Neural progenitor cell (in vitro differentiated cells): Measurements from ENCODE around the gene CALB2. TPM values are rescaled to one million over a fixed set of nuclear protein-coding genes. Genes with fewer than 3 reads are reported as not detected.
A peak's percentile ranks its signal among the peaks of the same experiment; 100 is the strongest.

ENCODE experiments used
- DNase-seq: peaks from one replicate; pipeline ENCODE4 v3.0.0-alpha.2; 2016; ENCODE audit warnings: low spot score
- H2AFZ ChIP-seq: fragments of 200-600 bp; sonication (generic); replicated peaks from 2 replicates; pipeline ENCODE4 v1.6.1; 2016; ENCODE audit warnings: antibody characterized with exemption
- H3F3A ChIP-seq: fragments of 200-600 bp; sonication (generic); 2 replicates; pipeline ENCODE4 v1.6.1; 2016; ENCODE audit warnings: antibody characterized with exemption, low read depth
- H3K27ac ChIP-seq: fragments of 200-600 bp; sonication (generic); 2 replicates; pipeline ENCODE4 v1.5.1; 2016; ENCODE audit warnings: mild to moderate bottlenecking
- H3K27me3 ChIP-seq: fragments of 200-600 bp; sonication (generic); 2 replicates; pipeline ENCODE4 v1.6.1; 2016; ENCODE audit warnings: mild to moderate bottlenecking, moderate library complexity
- H3K36me3 ChIP-seq: fragments of 200-600 bp; sonication (generic); 2 replicates; pipeline ENCODE4 v1.5.1; 2016
- H3K4me1 ChIP-seq: fragments of 200-600 bp; sonication (generic); 2 replicates; pipeline ENCODE4 v1.6.1; 2016; ENCODE audit warnings: mixed run types
- H3K4me2 ChIP-seq: fragments of 200-600 bp; sonication (generic); 2 replicates; pipeline ENCODE4 v1.6.1; 2016
- H3K4me3 ChIP-seq: fragments of 200-600 bp; sonication (generic); 2 replicates; pipeline ENCODE4 v1.5.1; 2016
- H3K79me2 ChIP-seq: fragments of 200-600 bp; sonication (generic); 2 replicates; pipeline ENCODE4 v1.6.1; 2016; ENCODE audit warnings: low read depth
- H3K9ac ChIP-seq: fragments of 200-600 bp; sonication (generic); 2 replicates; pipeline ENCODE4 v1.6.1; 2016
- H3K9me3 ChIP-seq: fragments of 200-600 bp; sonication (generic); 2 replicates; pipeline ENCODE4 v1.5.1; 2016; ENCODE audit warnings: low read depth
- H4K20me1 ChIP-seq: fragments of 200-600 bp; sonication (generic); 2 replicates; pipeline ENCODE4 v1.6.1; 2016; ENCODE audit warnings: low read depth
- H3K27ac Mint-ChIP-seq: 3 replicates; pipeline ENCODE4 v1.8.0; 2021; ENCODE audit warnings: mixed read lengths
- H3K27me3 Mint-ChIP-seq: 2 replicates; pipeline ENCODE4 v1.8.0; 2022; ENCODE audit warnings: low read depth, mild to moderate bottlenecking, inconsistent platforms, moderate library complexity, mixed read lengths; ENCODE audit not compliant: insufficient read depth
- H3K36me3 Mint-ChIP-seq: 3 replicates; pipeline ENCODE4 v1.8.0; 2021; ENCODE audit warnings: mixed read lengths
- H3K4me1 Mint-ChIP-seq: 3 replicates; pipeline ENCODE4 v1.8.0; 2021; ENCODE audit warnings: mixed read lengths
- H3K4me3 Mint-ChIP-seq: 3 replicates; pipeline ENCODE4 v1.8.0; 2021; ENCODE audit warnings: mild to moderate bottlenecking, moderate library complexity, mixed read lengths
- H3K9me3 Mint-ChIP-seq: 3 replicates; pipeline ENCODE4 v1.8.0; 2020; ENCODE audit warnings: mixed read lengths
- EZH2 ChIP-seq: fragments of 200-600 bp; sonication (generic); IDR thresholded peaks from 2 replicates; pipeline ENCODE4 v1.6.1; 2017; ENCODE audit warnings: antibody characterized with exemption, mild to moderate bottlenecking, moderate library complexity
- EZH2phosphoT487 ChIP-seq: fragments of 200-600 bp; sonication (generic); IDR thresholded peaks from 2 replicates; pipeline ENCODE4 v1.6.1; 2017; ENCODE audit warnings: antibody characterized with exemption
- total RNA-seq: library from RNA; depleted of rRNA; stranded (reverse); fragments of >200 nt; gene quantifications from 2 replicates; pipeline ENCODE4 v1.2.3, GENCODE V29; 2015; ENCODE audit warnings: low replicate concordance
- TF ChIP-seq, protein P1 (sequence below): fragments of 200-600 bp; sonication (generic); IDR thresholded peaks from 2 replicates; pipeline ENCODE4 v1.5.1; 2017; ENCODE audit warnings: antibody characterized with exemption, mild to moderate bottlenecking

CALB2 gene
- total RNA-seq, 1 donor from 2014 or later, result not detected

DNA sequence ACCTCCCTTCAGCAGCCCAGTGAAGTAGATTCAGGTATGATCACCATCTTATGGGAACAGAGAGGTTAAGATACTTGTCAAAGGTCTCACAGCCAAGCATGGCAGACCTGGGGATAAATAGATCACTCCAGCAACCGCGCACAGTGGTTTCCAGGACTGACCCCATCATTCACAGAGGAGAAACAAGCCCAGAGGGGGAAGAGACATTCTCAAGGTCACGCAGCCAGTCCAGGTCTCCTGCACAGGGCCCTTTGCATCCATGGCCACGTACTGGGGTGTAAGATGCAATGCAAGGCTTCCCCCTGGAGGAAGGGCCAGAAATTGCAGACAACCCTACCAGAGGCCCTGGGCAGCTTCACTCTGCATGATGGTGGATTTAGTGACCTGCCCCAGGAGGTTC is 63.4 kb downstream of the CALB2 start:
- Mint-ChIP-seq H3K9me3 (peaks cover 8% of the 10 kb centered on the region), H3K36me3 (peaks cover 2% of the 10 kb centered on the region), H3K27ac (no peak overlapping the region), H3K4me3 (no peak overlapping the region), H3K27me3 (peaks cover 30% of the 10 kb centered on the region), H3K4me1 (peaks cover 10% of the 10 kb centered on the region)
- no peak for TF ChIP-seq EZH2phosphoT487
- TF ChIP-seq, protein P1, sequence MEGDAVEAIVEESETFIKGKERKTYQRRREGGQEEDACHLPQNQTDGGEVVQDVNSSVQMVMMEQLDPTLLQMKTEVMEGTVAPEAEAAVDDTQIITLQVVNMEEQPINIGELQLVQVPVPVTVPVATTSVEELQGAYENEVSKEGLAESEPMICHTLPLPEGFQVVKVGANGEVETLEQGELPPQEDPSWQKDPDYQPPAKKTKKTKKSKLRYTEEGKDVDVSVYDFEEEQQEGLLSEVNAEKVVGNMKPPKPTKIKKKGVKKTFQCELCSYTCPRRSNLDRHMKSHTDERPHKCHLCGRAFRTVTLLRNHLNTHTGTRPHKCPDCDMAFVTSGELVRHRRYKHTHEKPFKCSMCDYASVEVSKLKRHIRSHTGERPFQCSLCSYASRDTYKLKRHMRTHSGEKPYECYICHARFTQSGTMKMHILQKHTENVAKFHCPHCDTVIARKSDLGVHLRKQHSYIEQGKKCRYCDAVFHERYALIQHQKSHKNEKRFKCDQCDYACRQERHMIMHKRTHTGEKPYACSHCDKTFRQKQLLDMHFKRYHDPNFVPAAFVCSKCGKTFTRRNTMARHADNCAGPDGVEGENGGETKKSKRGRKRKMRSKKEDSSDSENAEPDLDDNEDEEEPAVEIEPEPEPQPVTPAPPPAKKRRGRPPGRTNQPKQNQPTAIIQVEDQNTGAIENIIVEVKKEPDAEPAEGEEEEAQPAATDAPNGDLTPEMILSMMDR, result peak; percentile 52
- Histone ChIP-seq H3K9me3 (no peaks in the 10 kb centered on the region), H3K27me3 (peaks cover 38% of the 10 kb centered on the region), H3K36me3 (no peaks in the 10 kb centered on the region), H3K79me2 (no peaks in the 10 kb centered on the region), H3K4me3 (no peak overlapping the region), H3K27ac (no peak overlapping the region), H4K20me1 (peaks cover 3% of the 10 kb centered on the region), H2AFZ (no peak overlapping the region), H3F3A (peaks cover 5% of the 10 kb centered on the region), H3K4me2 (no peak overlapping the region), H3K4me1 (no peaks in the 10 kb centered on the region), H3K9ac (no peak overlapping the region)
- peak; percentile 49 for DNase-seq

DNA sequence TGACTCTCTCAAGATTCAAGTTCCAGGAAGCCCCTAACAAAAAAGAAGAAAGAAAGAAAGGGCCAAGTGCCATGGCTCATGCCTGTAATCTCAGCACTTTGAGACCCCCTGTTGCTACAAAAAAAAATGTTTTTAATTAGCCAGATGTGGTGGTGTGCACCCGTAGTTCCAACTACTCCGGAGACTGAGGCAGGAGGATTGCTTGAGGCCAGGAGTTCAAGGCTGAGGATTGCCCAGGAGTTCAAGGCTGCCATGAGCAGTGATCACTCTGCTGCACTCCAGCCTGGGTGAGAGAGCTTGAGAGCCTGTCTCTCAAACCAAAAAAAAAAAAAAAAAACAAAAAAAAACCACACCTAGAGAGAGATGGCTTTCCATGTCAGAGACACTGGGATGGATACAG is 64.5 kb downstream of the CALB2 start:
- no peak overlapping the region for H3K4me2 ChIP-seq
- no peak for DNase-seq
- H3K27ac ChIP-seq, result no peak overlapping the region
- H3K27me3 ChIP-seq, result peaks cover 32% of the 10 kb centered on the region
- H3K9me3 ChIP-seq, result no peaks in the 10 kb centered on the region
- peaks cover 11% of the 10 kb centered on the region for H3F3A ChIP-seq
- no peak overlapping the region for H3K4me3 ChIP-seq
- H3K9ac ChIP-seq, result no peak overlapping the region
- Mint-ChIP-seq H3K4me3 (no peak overlapping the region), H3K36me3 (peaks cover 2% of the 10 kb centered on the region), H3K27me3 (peaks cover 30% of the 10 kb centered on the region), H3K27ac (no peak overlapping the region), H3K9me3 (peaks cover 8% of the 10 kb centered on the region), H3K4me1 (peaks cover 11% of the 10 kb centered on the region)
- no peak overlapping the region for H2AFZ ChIP-seq
- TF ChIP-seq, protein P1, result no peak
- no peak for TF ChIP-seq EZH2phosphoT487
- no peak for TF ChIP-seq EZH2
- no peaks in the 10 kb centered on the region for H3K79me2 ChIP-seq
- no peaks in the 10 kb centered on the region for H3K4me1 ChIP-seq
- H4K20me1 ChIP-seq, result peaks cover 6% of the 10 kb centered on the region
- no peaks in the 10 kb centered on the region for H3K36me3 ChIP-seq

- H3K4me3 ChIP-seq, result no peak overlapping the region
- H4K20me1 ChIP-seq, result peaks cover 6% of the 10 kb centered on the region
- TF ChIP-seq EZH2phosphoT487 (no peak), EZH2 (no peak)
- TF ChIP-seq, protein P1, result no peak
- no peak overlapping the region for H3K27ac ChIP-seq
- Mint-ChIP-seq H3K36me3 (peaks cover 2% of the 10 kb centered on the region), H3K27me3 (peaks cover 28% of the 10 kb centered on the region), H3K4me3 (no peak overlapping the region), H3K27ac (no peak overlapping the region), H3K9me3 (peaks cover 8% of the 10 kb centered on the region), H3K4me1 (peaks cover 11% of the 10 kb centered on the region)
- no peaks in the 10 kb centered on the region for H3K9me3 ChIP-seq
- no peak for DNase-seq
- no peak overlapping the region for H2AFZ ChIP-seq
- H3K9ac ChIP-seq, result no peak overlapping the region
- no peaks in the 10 kb centered on the region for H3K4me1 ChIP-seq
- H3K79me2 ChIP-seq, result no peaks in the 10 kb centered on the region
- H3K27me3 ChIP-seq, result peaks cover 35% of the 10 kb centered on the region
- H3K4me2 ChIP-seq, result no peak overlapping the region
- no peaks in the 10 kb centered on the region for H3K36me3 ChIP-seq
- H3F3A ChIP-seq, result peaks cover 11% of the 10 kb centered on the region
Observed at GRCh38 chr16:71423865-71424264, 65.3 kb downstream of the CALB2 start.
